ENCODE results near the gene TUBB6. TPM values are rescaled to one million over a fixed set of nuclear protein-coding genes. Genes with fewer than 3 reads are reported as not detected.

The TUBB6 gene
- total and polyA plus RNA-seq, 12 donors: 61.9 to 602 (median 92.1) TPM

DNA sequence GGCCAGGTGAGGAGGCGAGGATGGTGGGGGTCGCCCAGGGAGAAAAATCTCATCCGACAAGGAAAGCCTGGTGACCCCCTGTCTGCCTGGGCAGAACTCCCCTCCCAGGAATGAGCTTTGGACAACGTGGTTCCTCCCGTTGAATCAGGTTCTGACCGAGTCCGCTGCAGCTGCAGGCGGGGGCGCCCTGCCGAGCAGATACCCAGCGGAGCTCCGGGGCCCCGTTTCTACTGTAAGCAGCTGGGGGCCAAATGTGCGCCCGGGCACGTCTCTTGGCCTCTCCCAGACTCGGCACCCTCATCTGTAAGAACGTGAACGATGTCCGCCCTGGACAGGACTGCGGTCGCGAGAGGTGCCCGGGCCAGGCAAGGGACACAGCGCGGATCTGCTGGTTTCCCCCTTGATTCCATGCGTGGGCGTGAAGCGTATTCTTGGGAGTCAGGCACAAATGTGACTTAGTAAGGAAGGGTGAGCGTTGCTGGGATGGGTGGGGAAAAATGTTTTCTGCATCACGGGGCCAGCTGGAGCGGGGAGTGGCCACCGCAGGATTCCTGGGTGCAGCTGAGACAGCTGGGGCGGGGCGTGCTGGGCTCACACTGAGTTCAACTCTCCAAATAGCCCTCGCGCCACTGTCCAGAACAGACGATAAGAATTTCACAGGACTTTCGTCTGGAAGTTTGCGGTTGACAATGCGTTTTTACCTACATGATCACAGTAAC lies 20.2 kb upstream of the TUBB6 start:
- peak overlapping the region; percentile 28 to 59 (median 48) for H3K4me3 ChIP-seq
- H3K36me3 ChIP-seq: no peaks in the 10 kb centered on the region
- H3K4me1 ChIP-seq: peaks cover 2 to 33% (median 18%) of the 10 kb centered on the region in 9 donors
- peaks cover 0 to 43% (median 4%) of the 10 kb centered on the region in 7 donors for H3K27me3 ChIP-seq
- TF ChIP-seq, protein P1, sequence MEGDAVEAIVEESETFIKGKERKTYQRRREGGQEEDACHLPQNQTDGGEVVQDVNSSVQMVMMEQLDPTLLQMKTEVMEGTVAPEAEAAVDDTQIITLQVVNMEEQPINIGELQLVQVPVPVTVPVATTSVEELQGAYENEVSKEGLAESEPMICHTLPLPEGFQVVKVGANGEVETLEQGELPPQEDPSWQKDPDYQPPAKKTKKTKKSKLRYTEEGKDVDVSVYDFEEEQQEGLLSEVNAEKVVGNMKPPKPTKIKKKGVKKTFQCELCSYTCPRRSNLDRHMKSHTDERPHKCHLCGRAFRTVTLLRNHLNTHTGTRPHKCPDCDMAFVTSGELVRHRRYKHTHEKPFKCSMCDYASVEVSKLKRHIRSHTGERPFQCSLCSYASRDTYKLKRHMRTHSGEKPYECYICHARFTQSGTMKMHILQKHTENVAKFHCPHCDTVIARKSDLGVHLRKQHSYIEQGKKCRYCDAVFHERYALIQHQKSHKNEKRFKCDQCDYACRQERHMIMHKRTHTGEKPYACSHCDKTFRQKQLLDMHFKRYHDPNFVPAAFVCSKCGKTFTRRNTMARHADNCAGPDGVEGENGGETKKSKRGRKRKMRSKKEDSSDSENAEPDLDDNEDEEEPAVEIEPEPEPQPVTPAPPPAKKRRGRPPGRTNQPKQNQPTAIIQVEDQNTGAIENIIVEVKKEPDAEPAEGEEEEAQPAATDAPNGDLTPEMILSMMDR (IDR thresholded peaks at IDR 0.05): no peak
- intact Hi-C loops (cut with DNase I): no loop called here
- DNase-seq (peak; percentile 74 to 87), ATAC-seq (peak; percentile 82 to 96 (median 92))
- 1 to 2% methylated on average over 41 of the region's 41 CpGs for WGBS, 2 donors
- peak overlapping the region in 9 of 10 donors; percentile 39 to 86 (median 74) for H3K27ac ChIP-seq
- H3K9me3 ChIP-seq: no peaks in the 10 kb centered on the region

DNA sequence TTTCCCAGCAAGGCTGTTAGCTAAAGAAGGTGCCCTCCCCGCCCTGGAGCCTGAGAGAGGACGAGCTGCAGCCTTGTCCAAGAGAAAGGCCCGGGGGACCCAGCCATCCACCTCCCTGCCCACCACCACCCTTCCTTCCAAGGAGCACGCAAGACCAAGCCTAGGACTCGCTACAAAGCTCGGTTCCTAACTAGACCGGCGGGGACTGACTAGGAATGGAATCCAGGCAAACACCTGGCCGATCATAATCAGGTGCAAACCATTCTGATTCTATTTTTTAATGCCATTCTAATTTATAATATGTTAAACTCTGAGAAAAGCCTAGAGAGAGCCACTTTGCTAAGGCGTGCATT lies 19.7 kb upstream of the TUBB6 start:
- intact Hi-C loops (cut with DNase I): no loop called here
- TF ChIP-seq, protein P1 (IDR thresholded peaks at IDR 0.05): no peak
- Histone ChIP-seq H3K36me3 (no peaks in the 10 kb centered on the region), H3K9me3 (no peaks in the 10 kb centered on the region), H3K27ac (peak overlapping the region in 9 of 10 donors; percentile 8 to 86 (median 74)), H3K4me3 (peak overlapping the region; percentile 28 to 59 (median 48)), H3K4me1 (peaks cover 2 to 33% (median 18%) of the 10 kb centered on the region in 9 donors), H3K27me3 (peaks cover 0 to 43% (median 4%) of the 10 kb centered on the region in 7 donors)
- 4 to 11% methylated on average over 10 of the region's 10 CpGs for WGBS, 2 donors
- ATAC-seq (peak; percentile 2 to 34 (median 18)), DNase-seq (no peak)

DNA sequence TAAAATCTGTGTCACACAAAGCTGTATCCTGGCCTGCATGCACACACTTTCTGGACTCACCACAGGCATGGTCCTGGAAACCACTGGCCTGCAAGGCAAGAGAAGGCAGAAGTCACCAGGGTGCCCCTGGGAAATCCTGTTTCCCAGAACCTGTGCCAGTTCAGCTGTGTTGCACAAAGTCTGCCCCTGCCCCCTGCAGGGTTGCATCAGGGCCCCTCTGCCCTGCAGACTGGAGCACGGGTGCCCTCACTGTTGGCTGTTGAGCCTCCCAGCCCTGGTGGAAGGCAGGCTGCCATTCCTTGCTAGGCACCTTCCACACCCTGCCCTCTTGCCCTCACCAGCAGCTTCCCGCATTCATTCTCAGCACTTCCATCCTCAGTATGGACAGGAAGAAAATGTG lies 18.0 kb upstream of the TUBB6 start:
- ATAC-seq (peak in 1 of 8 donors; percentile 8), DNase-seq (no peak)
- 89 to 98% methylated on average over 2 of the region's 2 CpGs for WGBS, 2 donors
- Histone ChIP-seq H3K27ac (no peak overlapping the region), H3K36me3 (no peaks in the 10 kb centered on the region), H3K4me1 (peaks cover 2 to 27% (median 18%) of the 10 kb centered on the region in 9 donors), H3K27me3 (peaks cover 0 to 41% (median 4%) of the 10 kb centered on the region in 7 donors), H3K4me3 (no peak overlapping the region), H3K9me3 (no peaks in the 10 kb centered on the region)
- intact Hi-C loops (cut with DNase I): no loop called here
- TF ChIP-seq, protein P1 (IDR thresholded peaks at IDR 0.05): no peak

DNA sequence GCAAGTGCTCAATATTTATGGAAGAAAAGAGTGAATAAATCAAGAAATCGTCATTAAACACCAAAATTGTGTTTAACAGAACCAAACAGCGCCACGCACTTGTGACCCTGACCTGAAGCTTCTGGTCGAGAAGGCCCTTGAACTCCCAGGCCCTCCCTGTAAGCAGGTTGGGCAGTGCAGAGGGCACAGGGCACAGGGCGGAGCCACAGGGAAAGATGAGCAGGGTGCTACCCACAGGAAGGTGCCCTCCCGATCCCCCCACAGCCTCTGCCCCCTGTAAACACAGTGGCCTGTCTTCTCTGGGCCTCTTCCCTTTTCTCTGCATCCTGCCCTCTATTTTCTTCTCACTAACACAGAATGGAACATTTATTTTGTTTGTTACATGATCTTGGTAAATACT lies 16.9 kb upstream of the TUBB6 start:
- Histone ChIP-seq H3K4me3 (no peak overlapping the region), H3K9me3 (no peaks in the 10 kb centered on the region), H3K4me1 (peaks cover 2 to 27% (median 18%) of the 10 kb centered on the region in 9 donors), H3K27ac (no peak overlapping the region), H3K27me3 (peaks cover 0 to 36% (median 4%) of the 10 kb centered on the region in 7 donors), H3K36me3 (no peaks in the 10 kb centered on the region)
- DNase-seq: no peak
- intact Hi-C loops (cut with DNase I): no loop called here
- no peak for ATAC-seq
- WGBS, 2 donors: 89 to 90% methylated on average over 6 of the region's 6 CpGs
- TF ChIP-seq, protein P1 (IDR thresholded peaks at IDR 0.05): no peak

Data from heart right ventricle (tissue), 16 donors.